A549 (cell line): ENCODE measurements around the gene TIE1. TPM values are rescaled to one million over a fixed set of nuclear protein-coding genes. Genes with fewer than 3 reads are reported as not detected.

Source experiments
- ATAC-seq, 2 experiments: fragments of 200-7000 bp in 1 of 2; fragments of >200 bp in 1 of 2; cut with Nextera tagmentation in 1 of 2; cut with Tn5 transposase in 1 of 2; 3 replicates each; pipeline versions ENCODE4 v1.8.0 to v1.9.1; 2018 to 2020; ENCODE audit warnings: mild to moderate bottlenecking in 1 of 2, moderate library complexity in 1 of 2
- CTCF ChIA-PET: fragments of 300-600 bp; sonication (Branson Sonifier 250); formaldehyde crosslinking; extraction: SDS; loops from one replicate; lab custom pipeline; 2021; ENCODE audit warnings: antibody characterized with exemption, inconsistent platforms; lab: Yijun Ruan, JAX
- POLR2A ChIA-PET: fragments of 350-600 bp; formaldehyde crosslinking; extraction: SDS; loops from one replicate; lab custom pipeline; 2021; ENCODE audit warnings: antibody characterized with exemption, inconsistent platforms; lab: Yijun Ruan, JAX
- DNase-seq, 2 experiments: peaks; one replicate each; pipeline versions ENCODE4 v3.0.0 to v3.0.0-alpha.2; 2011 to 2016; ENCODE audit warnings: low read depth in 1 of 2, low spot score in 1 of 2
- FAIRE-seq: peaks from 2 replicates; lab custom pipeline; 2011; peaks lifted over from hg19 to GRCh38; lab: Jason Lieb, UNC
- H3K27ac ChIP-seq, 2 experiments: fragments of >200 bp; sonication (Bioruptor Twin); formaldehyde crosslinking; 3 replicates each; pipeline ENCODE4 v1.5.1; 2016 to 2017
- H3K4me1 ChIP-seq: fragments of >200 bp; sonication (Bioruptor Twin); formaldehyde crosslinking; 3 replicates; pipeline ENCODE4 v1.6.1; 2016
- H3K4me2 ChIP-seq: fragments of >200 bp; sonication (Bioruptor Twin); formaldehyde crosslinking; 3 replicates; pipeline ENCODE4 v1.6.1; 2016
- H3K4me3 ChIP-seq: fragments of >200 bp; sonication (Bioruptor Twin); formaldehyde crosslinking; 3 replicates; pipeline ENCODE4 v1.5.1; 2016
- H3K9me3 ChIP-seq: fragments of >200 bp; sonication (Bioruptor Twin); formaldehyde crosslinking; 3 replicates; pipeline ENCODE4 v1.6.1; 2016
- CTCF ChIP-seq: fragments of >200 bp; sonication (Bioruptor Twin); formaldehyde crosslinking; IDR thresholded peaks from 3 replicates; pipeline ENCODE4 v1.5.1; 2016
- EHF ChIP-seq: fragments of 250-450 bp; sonication (Bioruptor Pico); IDR thresholded peaks from 2 replicates; pipeline ENCODE4 v1.5.0; 2020; ENCODE audit warnings: mild to moderate bottlenecking
- HMGXB4 ChIP-seq: fragments of 250-450 bp; sonication (Bioruptor Pico); IDR thresholded peaks from 2 replicates; pipeline ENCODE4 v1.5.0; 2021; ENCODE audit warnings: mild to moderate bottlenecking, moderate library complexity, borderline replicate concordance
- JUN ChIP-seq, 2 experiments: fragments of >200 bp; sonication (Bioruptor Twin); formaldehyde crosslinking; IDR thresholded peaks; 2 replicates in 1 of 2; 3 replicates in 1 of 2; pipeline ENCODE4 v1.6.1; 2016 to 2017
- KDM5A ChIP-seq: fragments of 200-600 bp; sonication (generic); IDR thresholded peaks from 2 replicates; pipeline ENCODE4 v1.6.1; 2016; ENCODE audit warnings: antibody characterized with exemption, mild to moderate bottlenecking
- NFE2L2 ChIP-seq: fragments of 150-350 bp; conservative IDR thresholded peaks from 2 replicates; pipeline ENCODE4 v1.6.1; 2014; ENCODE audit warnings: low read length
- PHF8 ChIP-seq: fragments of 200-600 bp; sonication (generic); IDR thresholded peaks from 2 replicates; pipeline ENCODE4 v1.6.1; 2016; ENCODE audit warnings: low read depth, mild to moderate bottlenecking, antibody characterized with exemption, moderate library complexity, borderline replicate concordance
- POLR2A ChIP-seq: IDR thresholded peaks from 2 replicates; pipeline ENCODE4 v1.6.1; 2012; ENCODE audit warnings: mild to moderate bottlenecking, low read length
- RAD21 ChIP-seq, 2 experiments: fragments of >200 bp in 1 of 2; sonication (Bioruptor Twin) in 1 of 2; formaldehyde crosslinking in 1 of 2; IDR thresholded peaks in 1 of 2; conservative IDR thresholded peaks in 1 of 2; 2 replicates in 1 of 2; 3 replicates in 1 of 2; pipeline ENCODE4 v1.6.1; 2012 to 2018; ENCODE audit warnings: inconsistent platforms in 1 of 2
- RARB ChIP-seq: fragments of 250-450 bp; sonication (Bioruptor Pico); IDR thresholded peaks from 2 replicates; pipeline ENCODE4 v1.8.0; 2021; ENCODE audit warnings: mild to moderate bottlenecking, moderate library complexity
- SMC3 ChIP-seq: fragments of >200 bp; sonication (Bioruptor Twin); formaldehyde crosslinking; IDR thresholded peaks from 3 replicates; pipeline ENCODE4 v1.6.1; 2018; ENCODE audit warnings: inconsistent platforms
- TFCP2L1 ChIP-seq: fragments of 250-450 bp; sonication (Bioruptor Pico); IDR thresholded peaks from 2 replicates; pipeline ENCODE4 v1.5.0; 2021; ENCODE audit warnings: mild to moderate bottlenecking
- TP53 ChIP-seq: fragments of 250-450 bp; sonication (Bioruptor Pico); IDR thresholded peaks from 2 replicates; pipeline ENCODE4 v1.5.0; 2021; ENCODE audit warnings: mild to moderate bottlenecking, moderate library complexity
- WGBS: methylation state at CpG from one replicate; pipeline ENCODE4 v1.1.6; 2017; ENCODE audit errors: missing lambda C conversion rate; 5-methylcytosine and 5-hydroxymethylcytosine counted together
- polyA plus RNA-seq, 4 experiments: library from polyadenylated mRNA; depleted of rRNA in 3 of 4; stranded (reverse); fragments of >200 nt; fragmentation: RNase III in 1 of 4; extraction: RNeasy Plus Mini Kit Qiagen cat#74134 plus additional on column Dnase treatment in 1 of 4; gene quantifications; 2 replicates in 3 of 4; 3 replicates in 1 of 4; pipeline ENCODE4 v1.2.3, GENCODE V29; 2011 to 2017
- TF ChIP-seq, protein P1 (sequence below): fragments of >200 bp; sonication (Bioruptor Twin); formaldehyde crosslinking; IDR thresholded peaks from 3 replicates; pipeline ENCODE4 v1.6.1; 2016

TIE1 gene
- polyA plus RNA-seq, 2 of the 4 experiments (the other 2 are of a cell fraction): not detected

GRCh38 chr1:43357251-43357650 is 56.5 kb downstream of the TIE1 start:
- peak overlapping the region in 1 of 2 experiments; percentile 97; a peak in 2 of 6 replicates for H3K27ac ChIP-seq
- TF ChIP-seq HMGXB4 (CRISPR knock-in tag): no peak
- TF ChIP-seq RARB (CRISPR knock-in tag): no peak
- TF ChIP-seq NFE2L2: no peak
- TF ChIP-seq KDM5A: no peak
- H3K4me2 ChIP-seq: peak overlapping the region; percentile 91
- POLR2A ChIA-PET: interaction anchor here (2.6 kb wide), 1 partner anchor 150 kb away, joined by 10 read pairs; no protein-coding TSS in a partner anchor
- ATAC-seq (no peak), FAIRE-seq (no peak), DNase-seq (no peak)
- CTCF ChIA-PET: interaction anchor here (1.7 to 3.3 kb wide), 2 partner anchors 25 to 120 kb away, joined by 4 to 9 read pairs; no protein-coding TSS in a partner anchor
- H3K4me1 ChIP-seq: peaks cover 30% of the 10 kb centered on the region
- WGBS: 95% methylated on average over 4 of the region's 4 CpGs
- H3K4me3 ChIP-seq: no peak overlapping the region
- no peaks in the 10 kb centered on the region for H3K9me3 ChIP-seq

GRCh38 chr1:43358121-43358745 is 57.5 kb downstream of the TIE1 start:
- H3K4me2 ChIP-seq: peak overlapping the region; percentile 91
- peak overlapping the region; percentile 92 to 97 for H3K27ac ChIP-seq
- CTCF ChIA-PET: interaction anchor here (0.8 to 3.3 kb wide), 7 partner anchors 12 to 194 kb away, joined by 3 to 9 read pairs (median 3); no protein-coding TSS in a partner anchor
- ATAC-seq (peak; percentile 60 to 64), FAIRE-seq (no peak), DNase-seq (peak; percentile 58 to 72)
- no peaks in the 10 kb centered on the region for H3K9me3 ChIP-seq
- TF ChIP-seq, protein P1, sequence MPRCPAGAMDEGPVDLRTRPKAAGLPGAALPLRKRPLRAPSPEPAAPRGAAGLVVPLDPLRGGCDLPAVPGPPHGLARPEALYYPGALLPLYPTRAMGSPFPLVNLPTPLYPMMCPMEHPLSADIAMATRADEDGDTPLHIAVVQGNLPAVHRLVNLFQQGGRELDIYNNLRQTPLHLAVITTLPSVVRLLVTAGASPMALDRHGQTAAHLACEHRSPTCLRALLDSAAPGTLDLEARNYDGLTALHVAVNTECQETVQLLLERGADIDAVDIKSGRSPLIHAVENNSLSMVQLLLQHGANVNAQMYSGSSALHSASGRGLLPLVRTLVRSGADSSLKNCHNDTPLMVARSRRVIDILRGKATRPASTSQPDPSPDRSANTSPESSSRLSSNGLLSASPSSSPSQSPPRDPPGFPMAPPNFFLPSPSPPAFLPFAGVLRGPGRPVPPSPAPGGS: peak; percentile 89; the same call in 2 of the 3 replicates
- peak; percentile 47 for TF ChIP-seq CTCF
- TF ChIP-seq EHF (CRISPR knock-in tag): no peak
- no peak for TF ChIP-seq TFCP2L1 (CRISPR knock-in tag)
- peak in 1 of 2 experiments; percentile 30; a peak in 2 of 5 replicates for TF ChIP-seq RAD21 (conservative IDR thresholded peaks at IDR 0.05 in 1 of 2, IDR thresholded peaks at IDR 0.05 in 1 of 2)
- peak; percentile 59; the same call in 1 of the 2 replicates for TF ChIP-seq PHF8
- TF ChIP-seq SMC3: 0 out of 3 replicates have a peak, but pooled peaks have one; percentile 6
- peak; percentile 72 for TF ChIP-seq POLR2A
- no peak for TF ChIP-seq TP53 (CRISPR knock-in tag)
- peak; percentile 78 to 81 for TF ChIP-seq JUN (IDR thresholded peaks at IDR 0.05)
- H3K4me1 ChIP-seq: peaks cover 35% of the 10 kb centered on the region
- POLR2A ChIA-PET: interaction anchor here (0.5 to 2.6 kb wide), 15 partner anchors 10 to 588 kb away, joined by 3 to 37 read pairs (median 4); partner anchors contain the start of genes ELOVL1, MED8, PTPRF and SZT2
- peak overlapping the region; percentile 62 for H3K4me3 ChIP-seq
- 3% methylated on average over 15 of the region's 33 CpGs for WGBS
